Muscle layer of colon (tissue), 2 donors: Measurements from ENCODE around the gene TNN.

ENCODE experiments used
- H3K27ac ChIP-seq: one replicate; pipeline ENCODE4 v1.7.0; 2013; ENCODE audit warnings: low read depth, mild to moderate bottlenecking, low read length, moderate library complexity
- H3K27me3 ChIP-seq, 2 donors: one replicate each; pipeline ENCODE4 v1.7.0; 2013; ENCODE audit warnings: low read length in 2 of 2, mild to moderate bottlenecking in 2 of 2; ENCODE audit not compliant: insufficient read depth in 2 of 2, control insufficient read depth in 1 of 2
- H3K36me3 ChIP-seq: one replicate; pipeline ENCODE4 v1.7.0; 2013; ENCODE audit warnings: mild to moderate bottlenecking, low read length; ENCODE audit not compliant: insufficient read depth
- H3K4me1 ChIP-seq: one replicate; pipeline ENCODE4 v1.7.0; 2013; ENCODE audit warnings: mild to moderate bottlenecking, low read length; ENCODE audit not compliant: insufficient read depth
- H3K4me3 ChIP-seq, 2 donors: one replicate each; pipeline ENCODE4 v1.7.0; 2013; ENCODE audit warnings: low read length in 2 of 2, low read depth in 1 of 2, mild to moderate bottlenecking in 1 of 2, moderate library complexity in 1 of 2
- H3K9ac ChIP-seq: one replicate; pipeline ENCODE4 v1.7.0; 2013; ENCODE audit warnings: low read length
- H3K9me3 ChIP-seq: one replicate; pipeline ENCODE4 v1.7.0; 2013; ENCODE audit warnings: mild to moderate bottlenecking, low read length
- donor health status: abdominal sarcoma.
- donor health status: Adenocarcinoma of cecum.

The TNN gene

DNA sequence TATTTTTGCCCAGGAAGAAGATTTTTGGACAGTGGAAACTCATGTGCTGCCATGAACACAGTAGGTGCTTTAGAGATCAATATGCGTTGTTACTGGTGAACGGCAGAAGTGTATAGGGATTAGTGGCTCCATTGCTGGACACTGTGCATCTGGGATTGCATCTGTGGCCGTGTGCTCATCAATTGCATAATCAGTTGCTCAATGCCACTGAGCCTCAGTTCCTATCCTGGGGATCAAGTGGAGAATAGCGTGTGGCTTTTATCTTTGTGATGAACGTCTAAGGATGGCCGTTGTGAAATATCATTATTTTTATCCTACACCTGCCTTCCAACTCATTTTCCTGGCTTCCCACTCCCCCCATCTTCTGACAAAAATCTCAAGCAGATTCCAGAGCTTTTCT, 5.4 kb downstream of the TNN start:
- no peak overlapping the region for H3K9ac ChIP-seq
- H3K27me3 ChIP-seq, result no peaks in the 10 kb centered on the region
- no peak overlapping the region for H3K27ac ChIP-seq
- peaks cover 14% of the 10 kb centered on the region for H3K4me1 ChIP-seq
- H3K9me3 ChIP-seq, result no peaks in the 10 kb centered on the region
- H3K36me3 ChIP-seq, result no peaks in the 10 kb centered on the region
- no peak overlapping the region for H3K4me3 ChIP-seq

- Histone ChIP-seq H3K9me3 (no peaks in the 10 kb centered on the region), H3K4me1 (peaks cover 14% of the 10 kb centered on the region), H3K27ac (no peak overlapping the region), H3K27me3 (no peaks in the 10 kb centered on the region), H3K4me3 (no peak overlapping the region), H3K36me3 (no peaks in the 10 kb centered on the region), H3K9ac (no peak overlapping the region)
Observed at GRCh38 chr1:175073633-175074032, 6.0 kb downstream of the TNN start.

GRCh38 chr1:175075572-175076568, 8.2 kb downstream of the TNN start:
- Histone ChIP-seq H3K9ac (no peak overlapping the region), H3K4me1 (peaks cover 14% of the 10 kb centered on the region), H3K9me3 (no peaks in the 10 kb centered on the region), H3K4me3 (no peak overlapping the region), H3K27ac (no peak overlapping the region), H3K36me3 (no peaks in the 10 kb centered on the region), H3K27me3 (no peaks in the 10 kb centered on the region)

DNA sequence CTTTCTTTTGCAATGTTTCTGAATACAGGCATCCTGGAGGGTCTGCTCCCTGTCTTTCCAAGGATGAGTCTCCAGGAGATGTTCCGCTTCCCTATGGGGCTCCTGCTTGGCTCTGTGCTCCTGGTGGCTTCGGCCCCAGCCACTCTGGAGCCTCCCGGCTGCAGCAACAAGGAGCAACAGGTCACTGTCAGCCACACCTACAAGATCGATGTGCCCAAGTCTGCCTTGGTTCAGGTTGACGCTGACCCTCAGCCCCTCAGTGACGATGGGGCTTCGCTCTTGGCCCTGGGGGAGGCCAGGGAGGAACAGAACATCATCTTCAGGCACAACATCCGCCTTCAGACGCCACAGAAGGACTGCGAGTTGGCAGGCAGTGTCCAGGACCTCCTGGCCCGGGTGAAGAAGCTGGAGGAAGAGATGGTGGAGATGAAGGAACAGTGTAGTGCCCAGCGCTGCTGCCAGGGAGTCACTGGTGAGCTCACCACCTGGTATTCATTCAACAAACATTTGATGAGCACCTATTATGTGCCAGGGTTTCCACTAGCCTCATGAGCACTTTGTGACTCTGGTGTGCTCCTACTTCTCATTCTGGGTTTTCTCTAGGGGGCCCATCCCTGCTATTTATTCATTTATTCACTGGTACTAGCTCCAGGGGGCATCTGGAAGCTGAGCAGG, 9.9 kb downstream of the TNN start:
- Histone ChIP-seq H3K27me3 (no peaks in the 10 kb centered on the region), H3K36me3 (no peaks in the 10 kb centered on the region), H3K27ac (no peak overlapping the region), H3K4me3 (no peak overlapping the region), H3K4me1 (peaks cover 1% of the 10 kb centered on the region), H3K9me3 (no peaks in the 10 kb centered on the region), H3K9ac (no peak overlapping the region)

- H3K27me3 ChIP-seq, result no peaks in the 10 kb centered on the region
- no peak overlapping the region for H3K4me3 ChIP-seq
- no peak overlapping the region for H3K27ac ChIP-seq
- no peaks in the 10 kb centered on the region for H3K36me3 ChIP-seq
- no peak overlapping the region for H3K9ac ChIP-seq
- no peaks in the 10 kb centered on the region for H3K4me1 ChIP-seq
- H3K9me3 ChIP-seq, result no peaks in the 10 kb centered on the region
Observed at GRCh38 chr1:175078629-175079028, 11.0 kb downstream of the TNN start.

DNA sequence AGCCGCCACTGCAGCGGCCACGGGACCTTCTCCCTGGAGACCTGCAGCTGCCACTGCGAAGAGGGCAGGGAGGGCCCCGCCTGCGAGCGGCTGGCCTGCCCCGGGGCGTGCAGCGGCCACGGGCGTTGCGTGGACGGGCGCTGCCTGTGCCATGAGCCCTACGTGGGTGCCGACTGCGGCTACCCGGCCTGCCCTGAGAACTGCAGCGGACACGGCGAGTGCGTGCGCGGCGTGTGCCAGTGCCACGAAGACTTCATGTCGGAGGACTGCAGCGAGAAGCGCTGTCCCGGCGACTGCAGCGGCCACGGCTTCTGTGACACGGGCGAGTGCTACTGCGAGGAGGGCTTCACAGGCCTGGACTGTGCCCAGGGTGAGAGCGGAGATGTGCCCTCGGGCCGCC, 11.7 kb downstream of the TNN start:
- Histone ChIP-seq H3K9ac (no peak overlapping the region), H3K4me3 (no peak overlapping the region), H3K27me3 (no peaks in the 10 kb centered on the region), H3K9me3 (no peaks in the 10 kb centered on the region), H3K4me1 (no peaks in the 10 kb centered on the region), H3K27ac (no peak overlapping the region), H3K36me3 (no peaks in the 10 kb centered on the region)

DNA sequence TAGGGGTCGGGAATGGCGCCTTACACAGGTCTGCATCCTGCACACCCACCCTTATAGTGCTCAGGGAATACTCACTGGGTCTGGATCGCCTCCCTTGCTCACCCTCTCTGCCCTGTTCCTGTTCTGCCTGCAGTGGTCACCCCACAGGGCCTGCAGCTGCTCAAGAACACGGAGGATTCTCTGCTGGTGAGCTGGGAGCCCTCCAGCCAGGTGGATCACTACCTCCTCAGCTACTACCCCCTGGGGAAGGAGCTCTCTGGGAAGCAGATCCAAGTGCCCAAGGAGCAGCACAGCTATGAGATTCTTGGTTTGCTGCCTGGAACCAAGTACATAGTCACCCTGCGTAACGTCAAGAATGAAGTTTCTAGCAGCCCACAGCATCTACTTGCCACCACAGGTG, 12.4 kb downstream of the TNN start:
- no peaks in the 10 kb centered on the region for H3K9me3 ChIP-seq
- no peak overlapping the region for H3K9ac ChIP-seq
- no peak overlapping the region for H3K27ac ChIP-seq
- H3K27me3 ChIP-seq, result no peaks in the 10 kb centered on the region
- no peak overlapping the region for H3K4me3 ChIP-seq
- H3K4me1 ChIP-seq, result no peaks in the 10 kb centered on the region
- no peaks in the 10 kb centered on the region for H3K36me3 ChIP-seq

GRCh38 chr1:175081983-175082382, 14.3 kb downstream of the TNN start:
- H3K36me3 ChIP-seq, result no peaks in the 10 kb centered on the region
- H3K9ac ChIP-seq, result no peak overlapping the region
- H3K27me3 ChIP-seq, result no peaks in the 10 kb centered on the region
- H3K9me3 ChIP-seq, result no peaks in the 10 kb centered on the region
- no peak overlapping the region for H3K4me3 ChIP-seq
- no peaks in the 10 kb centered on the region for H3K4me1 ChIP-seq
- H3K27ac ChIP-seq, result no peak overlapping the region

- Histone ChIP-seq H3K4me3 (no peak overlapping the region), H3K9me3 (no peaks in the 10 kb centered on the region), H3K9ac (no peak overlapping the region), H3K4me1 (no peaks in the 10 kb centered on the region), H3K36me3 (no peaks in the 10 kb centered on the region), H3K27ac (no peak overlapping the region), H3K27me3 (no peaks in the 10 kb centered on the region)
Observed at GRCh38 chr1:175088525-175088951, 20.9 kb downstream of the TNN start.

DNA sequence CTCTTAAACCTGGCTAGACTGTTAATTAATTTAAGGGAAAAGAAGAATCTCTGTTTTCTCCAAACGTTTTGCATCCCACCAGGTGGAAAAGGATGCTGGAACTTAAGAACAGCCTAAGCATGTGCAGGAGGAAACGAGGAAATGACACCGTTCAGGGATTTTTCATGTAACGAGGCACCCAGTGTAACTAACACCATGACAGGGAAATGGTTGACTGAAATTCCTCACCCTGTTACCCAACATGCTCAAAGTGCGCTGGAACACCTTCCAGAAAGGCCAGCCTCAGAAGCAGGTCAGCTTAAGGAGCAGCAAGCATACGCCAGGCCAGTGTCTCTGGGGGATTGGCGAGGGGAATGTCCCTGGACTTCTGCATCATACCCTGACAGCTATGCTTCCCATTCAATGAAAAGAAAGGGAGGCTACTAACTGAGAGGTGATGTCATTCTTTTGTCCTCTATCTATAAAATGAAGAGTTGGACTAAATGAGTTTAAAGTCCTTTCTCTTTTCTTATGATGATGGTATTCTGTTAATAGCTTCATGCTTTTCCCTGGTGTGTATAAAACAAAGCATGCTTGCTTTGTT, 21.6 kb downstream of the TNN start:
- Histone ChIP-seq H3K27me3 (no peaks in the 10 kb centered on the region), H3K4me1 (no peaks in the 10 kb centered on the region), H3K9me3 (no peaks in the 10 kb centered on the region), H3K4me3 (no peak overlapping the region), H3K36me3 (no peaks in the 10 kb centered on the region), H3K27ac (no peak overlapping the region), H3K9ac (no peak overlapping the region)

DNA sequence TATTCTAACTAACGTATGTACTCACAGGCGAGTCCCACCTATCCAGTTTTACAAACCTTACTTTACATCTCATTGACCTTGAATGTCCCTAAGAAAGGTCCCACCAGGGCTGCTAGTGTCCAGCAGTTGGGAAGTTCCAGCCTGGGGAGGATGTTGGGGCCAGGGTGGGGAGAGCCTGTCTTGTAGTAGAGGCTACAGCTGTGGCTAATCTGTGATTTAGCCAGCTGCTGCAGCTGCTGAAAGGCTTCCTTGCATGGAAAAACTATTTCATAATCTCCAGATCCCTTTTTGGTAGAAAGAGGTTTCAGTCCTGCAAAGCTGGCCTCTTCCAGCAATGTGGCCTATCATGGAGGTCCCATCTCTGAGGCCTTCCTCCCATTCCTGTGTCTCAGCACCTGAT, 23.1 kb downstream of the TNN start:
- Histone ChIP-seq H3K27ac (no peak overlapping the region), H3K9me3 (no peaks in the 10 kb centered on the region), H3K27me3 (no peaks in the 10 kb centered on the region)

More for the DNA sequence above, 23.1 kb downstream of the TNN start:
- Histone ChIP-seq H3K9ac (no peak overlapping the region), H3K4me3 (no peak overlapping the region), H3K4me1 (no peaks in the 10 kb centered on the region), H3K36me3 (no peaks in the 10 kb centered on the region)
